TTC549 (cell line): ENCODE measurements around the gene MEAK7.
"Not testable (repeated sequence)": the region's sequence is repeated elsewhere in the genome, so short reads cannot be mapped to it uniquely, and the experiment has no call there.

Experiments used
- FAIRE-seq: peaks from 2 replicates; lab custom pipeline; 2012; peaks lifted over from hg19 to GRCh38; lab: Jason Lieb, UNC

Gene MEAK7

GRCh38 chr16:84532855-84533486 lies 28.5 kb upstream of the MEAK7 start:
- FAIRE-seq: no peak

- no peak for FAIRE-seq
Measured at GRCh38 chr16:84532291-84532724, 27.8 kb upstream of the MEAK7 start.

- FAIRE-seq: no peak
Measured at GRCh38 chr16:84531671-84532111, 27.2 kb upstream of the MEAK7 start.

- FAIRE-seq: no peak
Measured at GRCh38 chr16:84530590-84530989, 26.1 kb upstream of the MEAK7 start.

- FAIRE-seq: no peak
Measured at GRCh38 chr16:84529607-84530006, 25.1 kb upstream of the MEAK7 start.

GRCh38 chr16:84528322-84528721 lies 23.9 kb upstream of the MEAK7 start:
- FAIRE-seq: no peak

- no peak for FAIRE-seq
Measured at GRCh38 chr16:84527532-84528269, 23.2 kb upstream of the MEAK7 start.

- FAIRE-seq: no peak
Measured at GRCh38 chr16:84526794-84527531, 22.5 kb upstream of the MEAK7 start.

- FAIRE-seq: not testable (repeated sequence)
Measured at GRCh38 chr16:84524941-84525581, 20.6 kb upstream of the MEAK7 start.

- FAIRE-seq: no peak
Measured at GRCh38 chr16:84524346-84524920, 20.0 kb upstream of the MEAK7 start.

- FAIRE-seq: no peak
Measured at GRCh38 chr16:84521497-84521770, 17.0 kb upstream of the MEAK7 start.

GRCh38 chr16:84520725-84521496 lies 16.5 kb upstream of the MEAK7 start:
- no peak for FAIRE-seq

- no peak for FAIRE-seq
Measured at GRCh38 chr16:84519855-84520254, 15.4 kb upstream of the MEAK7 start.

- no peak for FAIRE-seq
Measured at GRCh38 chr16:84518804-84519341, 14.4 kb upstream of the MEAK7 start.

- FAIRE-seq: not testable (repeated sequence)
Measured at GRCh38 chr16:84518220-84518619, 13.8 kb upstream of the MEAK7 start.

GRCh38 chr16:84517366-84517765 lies 12.9 kb upstream of the MEAK7 start:
- no peak for FAIRE-seq

- no peak for FAIRE-seq
Measured at GRCh38 chr16:84514874-84515835, 10.7 kb upstream of the MEAK7 start.

GRCh38 chr16:84514295-84514873 lies 9.9 kb upstream of the MEAK7 start:
- FAIRE-seq: no peak

GRCh38 chr16:84513666-84514065 lies 9.2 kb upstream of the MEAK7 start:
- no peak for FAIRE-seq

- FAIRE-seq: no peak
Measured at GRCh38 chr16:84513123-84513522, 8.7 kb upstream of the MEAK7 start.
